ENCODE results near the gene ALDH18A1. TPM values are rescaled to one million over a fixed set of nuclear protein-coding genes. Genes with fewer than 3 reads are reported as not detected.

The ALDH18A1 gene
- total RNA-seq, 1 experiment from 2014 or later = 114 TPM

GRCh38 chr10:95664543-95664942 lies 8.0 kb upstream of the ALDH18A1 start:
- no peaks in the 10 kb centered on the region for H4K20me1 ChIP-seq (ENCODE audit: control insufficient read depth, insufficient read depth, insufficient read length)
- H2AK5ac ChIP-seq (ENCODE audit: insufficient read length, low read length) = no peak overlapping the region
- Mint-ChIP-seq H3K4me3 (no peak overlapping the region), H3K27ac (no peak overlapping the region), H3K9me3 (no peaks in the 10 kb centered on the region), H3K4me1 (peaks cover 0 to 3% of the 10 kb centered on the region in 2 experiments; a peak in 1 of 4 replicates), H3K27me3 (ENCODE audit: low read depth) (no peaks in the 10 kb centered on the region; the same call in 1 of the 2 replicates), H3K36me3 (ENCODE audit: insufficient read depth in 1 of 3, low read depth in 3 of 3) (peaks cover 3 to 19% (median 16%) of the 10 kb centered on the region in 3 experiments; a peak in 6 of 7 replicates)
- H3K79me2 ChIP-seq (ENCODE audit: insufficient read depth, low read length) = no peaks in the 10 kb centered on the region
- no peak for TF ChIP-seq CTCF (conservative IDR thresholded peaks at IDR 0.05)
- H2BK120ac ChIP-seq (ENCODE audit: low read depth, low read length, poor library complexity, severe bottlenecking) = no peak overlapping the region
- H3K27ac ChIP-seq (ENCODE audit: insufficient read length, low read depth, low read length) = no peak overlapping the region
- H3K9me3 ChIP-seq (ENCODE audit: control insufficient read depth, low read depth, low read length) = no peaks in the 10 kb centered on the region
- H4K8ac ChIP-seq (replicated peaks; ENCODE audit: insufficient read length, low read depth, low read length) = no peak overlapping the region
- no peaks in the 10 kb centered on the region for H3K27me3 ChIP-seq (ENCODE audit: insufficient read depth, low read length)
- no peak overlapping the region for H3K9ac ChIP-seq (ENCODE audit: extremely low read depth, insufficient read length, low read length)
- no peak overlapping the region for H4K91ac ChIP-seq (ENCODE audit: insufficient read length, low read depth, low read length)
- H2AFZ ChIP-seq (ENCODE audit: low read length) = no peak overlapping the region
- no peak overlapping the region for H3K56ac ChIP-seq (ENCODE audit: insufficient read length, low read depth, low read length)
- H2BK20ac ChIP-seq (ENCODE audit: low read depth, low read length, poor library complexity, severe bottlenecking) = no peak overlapping the region
- H3T11ph ChIP-seq (ENCODE audit: low read length) = no peak overlapping the region
- no peaks in the 10 kb centered on the region for H3K4me1 ChIP-seq (ENCODE audit: insufficient read depth, low read length)
- no peaks in the 10 kb centered on the region for H3K23me2 ChIP-seq (ENCODE audit: insufficient read length, low read depth, low read length, poor library complexity, severe bottlenecking)
- H3K4ac ChIP-seq (ENCODE audit: low read depth, low read length) = no peak overlapping the region
- no peak overlapping the region for H2BK12ac ChIP-seq (ENCODE audit: insufficient read length, low read depth, low read length)
- H2BK5ac ChIP-seq (ENCODE audit: insufficient read length, low read length) = no peak overlapping the region
- no peak overlapping the region for H3K18ac ChIP-seq (ENCODE audit: insufficient read length, low read depth, low read length)
- H3K4me2 ChIP-seq (ENCODE audit: insufficient read depth, insufficient read length, low read length) = no peak overlapping the region
- no peak overlapping the region for H3K23ac ChIP-seq (ENCODE audit: insufficient read length, low read depth, low read length)
- H3K14ac ChIP-seq (ENCODE audit: insufficient read depth, low read length) = no peak overlapping the region
- no peak overlapping the region for H2BK15ac ChIP-seq (ENCODE audit: low read depth, low read length)
- no peaks in the 10 kb centered on the region for H3K79me1 ChIP-seq (ENCODE audit: insufficient read depth, low read depth, low read length, poor library complexity, severe bottlenecking)
- no peak overlapping the region for H4K5ac ChIP-seq (ENCODE audit: insufficient read length, low read depth, low read length)
- no peak for DNase-seq

Data from H9 (cell line).